K562 (cell line): ENCODE measurements around the gene INPPL1.
"Not testable (repeated sequence)": the region's sequence is repeated elsewhere in the genome, so short reads cannot be mapped to it uniquely, and the experiment has no call there.

Experiments
- ARHGAP35 ChIP-seq: fragments of 450-650 bp; IDR thresholded peaks from 2 replicates; pipeline ENCODE4 v1.6.1; 2018; ENCODE audit not compliant: partially characterized antibody
- CBX2 ChIP-seq: fragments of 200-600 bp; sonication (generic); IDR thresholded peaks from one replicate; pipeline ENCODE4 v1.6.1; 2012; ENCODE audit warnings: mild to moderate bottlenecking, low read length, inconsistent platforms; ENCODE audit not compliant: insufficient read depth, poor library complexity, severe bottlenecking
- HDAC6 ChIP-seq: IDR thresholded peaks from 2 replicates; pipeline ENCODE4 v1.6.1; 2012; ENCODE audit warnings: low read depth, mild to moderate bottlenecking, control low read depth, inconsistent platforms, low read length, moderate library complexity
- MTA2 ChIP-seq: fragments of 450-650 bp; IDR thresholded peaks from 2 replicates; pipeline ENCODE4 v1.6.1; 2016; ENCODE audit warnings: low read depth
- POLR2A ChIP-seq: fragments of 450-650 bp; conservative IDR thresholded peaks from 2 replicates; pipeline ENCODE4 v1.6.1; 2016
- RAD21 ChIP-seq, 2 experiments: fragments of 250-450 bp in 1 of 2; fragments of 450-650 bp in 1 of 2; sonication (Bioruptor Pico) in 1 of 2; formaldehyde crosslinking in 1 of 2; IDR thresholded peaks in 1 of 2; conservative IDR thresholded peaks in 1 of 2; 2 replicates each; pipeline versions ENCODE4 v1.4.0 to v1.8.0; 2020 to 2022; ENCODE audit warnings: mild to moderate bottlenecking in 2 of 2, moderate library complexity in 1 of 2
- RFX1 ChIP-seq: fragments of 450-650 bp; IDR thresholded peaks from 2 replicates; pipeline ENCODE4 v1.6.1; 2016; ENCODE audit warnings: mild to moderate bottlenecking, moderate library complexity
- TEAD1 ChIP-seq, 2 experiments: fragments of 450-650 bp in 1 of 2; sonication (generic) in 1 of 2; formaldehyde crosslinking; IDR thresholded peaks; 2 replicates each; pipeline versions ENCODE4 v1.4.0 to v1.8.0; 2020 to 2022; ENCODE audit warnings: mild to moderate bottlenecking in 2 of 2, missing genetic modification reagents in 1 of 2
- ZNF274 ChIP-seq: IDR thresholded peaks from 2 replicates; pipeline ENCODE4 v1.6.1; 2011; ENCODE audit warnings: low read depth, mild to moderate bottlenecking, low read length, moderate library complexity, borderline replicate concordance
- ZNF354B ChIP-seq: fragments of 250-450 bp; sonication (Bioruptor Pico); IDR thresholded peaks from 2 replicates; pipeline ENCODE4 v1.4.0; 2020
- TF ChIP-seq, protein P1 (sequence below), 3 experiments: IDR thresholded peaks in 2 of 3; conservative IDR thresholded peaks in 1 of 3; 2 replicates each; pipeline ENCODE4 v1.5.1; 2011 to 2012; ENCODE audit warnings: low read length in 3 of 3, mild to moderate bottlenecking in 3 of 3, control low read depth in 2 of 3, improper control_type of control experiment in 1 of 3, inconsistent platforms in 1 of 3, low read depth in 1 of 3, mixed read lengths in 1 of 3, moderate library complexity in 1 of 3; ENCODE audit not compliant: insufficient read depth in 2 of 3
- TF ChIP-seq, protein P2 (sequence below): sonication (generic); formaldehyde crosslinking; IDR thresholded peaks from 2 replicates; pipeline ENCODE4 v1.8.1; 2023; ENCODE audit warnings: mild to moderate bottlenecking, missing genetic modification reagents

DNA sequence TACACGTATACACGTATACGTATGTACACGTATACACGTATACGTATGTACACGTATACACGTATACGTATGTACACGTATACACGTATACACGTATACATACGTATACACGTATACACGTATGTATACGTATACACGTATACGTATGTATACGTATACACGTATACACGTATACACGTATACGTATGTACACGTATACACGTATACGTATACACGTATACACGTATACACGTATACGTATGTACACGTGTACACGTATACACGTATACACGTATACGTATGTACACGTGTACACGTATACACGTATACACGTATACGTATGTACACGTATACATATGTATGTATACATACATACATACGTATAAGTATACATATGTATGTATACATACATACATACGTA is 23.1 kb upstream of the INPPL1 start:
- not testable (repeated sequence) for TF ChIP-seq CBX2; ZNF354B (CRISPR knock-in tag); MTA2; ZNF274; POLR2A; HDAC6; ARHGAP35; TEAD1 (CRISPR knock-in tag; IDR thresholded peaks at IDR 0.05); RFX1; RAD21 (CRISPR knock-in tag; conservative IDR thresholded peaks at IDR 0.05 in 1 of 2, IDR thresholded peaks at IDR 0.05 in 1 of 2)
- TF ChIP-seq, protein P1, sequence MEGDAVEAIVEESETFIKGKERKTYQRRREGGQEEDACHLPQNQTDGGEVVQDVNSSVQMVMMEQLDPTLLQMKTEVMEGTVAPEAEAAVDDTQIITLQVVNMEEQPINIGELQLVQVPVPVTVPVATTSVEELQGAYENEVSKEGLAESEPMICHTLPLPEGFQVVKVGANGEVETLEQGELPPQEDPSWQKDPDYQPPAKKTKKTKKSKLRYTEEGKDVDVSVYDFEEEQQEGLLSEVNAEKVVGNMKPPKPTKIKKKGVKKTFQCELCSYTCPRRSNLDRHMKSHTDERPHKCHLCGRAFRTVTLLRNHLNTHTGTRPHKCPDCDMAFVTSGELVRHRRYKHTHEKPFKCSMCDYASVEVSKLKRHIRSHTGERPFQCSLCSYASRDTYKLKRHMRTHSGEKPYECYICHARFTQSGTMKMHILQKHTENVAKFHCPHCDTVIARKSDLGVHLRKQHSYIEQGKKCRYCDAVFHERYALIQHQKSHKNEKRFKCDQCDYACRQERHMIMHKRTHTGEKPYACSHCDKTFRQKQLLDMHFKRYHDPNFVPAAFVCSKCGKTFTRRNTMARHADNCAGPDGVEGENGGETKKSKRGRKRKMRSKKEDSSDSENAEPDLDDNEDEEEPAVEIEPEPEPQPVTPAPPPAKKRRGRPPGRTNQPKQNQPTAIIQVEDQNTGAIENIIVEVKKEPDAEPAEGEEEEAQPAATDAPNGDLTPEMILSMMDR (IDR thresholded peaks at IDR 0.05 in 2 of 3, conservative IDR thresholded peaks at IDR 0.05 in 1 of 3; ENCODE audit: insufficient read depth in 2 of 3, low read depth in 1 of 3, low read length in 3 of 3): not testable (repeated sequence)
- TF ChIP-seq, protein P2, sequence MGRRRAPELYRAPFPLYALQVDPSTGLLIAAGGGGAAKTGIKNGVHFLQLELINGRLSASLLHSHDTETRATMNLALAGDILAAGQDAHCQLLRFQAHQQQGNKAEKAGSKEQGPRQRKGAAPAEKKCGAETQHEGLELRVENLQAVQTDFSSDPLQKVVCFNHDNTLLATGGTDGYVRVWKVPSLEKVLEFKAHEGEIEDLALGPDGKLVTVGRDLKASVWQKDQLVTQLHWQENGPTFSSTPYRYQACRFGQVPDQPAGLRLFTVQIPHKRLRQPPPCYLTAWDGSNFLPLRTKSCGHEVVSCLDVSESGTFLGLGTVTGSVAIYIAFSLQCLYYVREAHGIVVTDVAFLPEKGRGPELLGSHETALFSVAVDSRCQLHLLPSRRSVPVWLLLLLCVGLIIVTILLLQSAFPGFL (CRISPR knock-in tag): not testable (repeated sequence)
